CD4-positive, CD25-positive, alpha-beta regulatory T cell (primary cell): ENCODE measurements around the gene PLEKHA5. TPM values are rescaled to one million over a fixed set of nuclear protein-coding genes. Genes with fewer than 3 reads are reported as not detected.

Experiments used
- ATAC-seq, 2 donors: fragments of 150-1000 bp; cut with Tn5 transposase; one replicate each; pipeline ENCODE4 v1.10.0; 2021; ENCODE audit warnings: low read depth in 2 of 2, moderate number of reproducible peaks in 2 of 2, moderate library complexity in 1 of 2
- DNase-seq, 3 donors: peaks; one replicate each; pipeline versions ENCODE4 v3.0.0 to v3.0.0-alpha.2; 2012 to 2022; ENCODE audit warnings: mixed read lengths in 1 of 3
- H3K27ac ChIP-seq: one replicate; pipeline ENCODE4 v1.7.0; 2013; ENCODE audit warnings: mild to moderate bottlenecking, low read length; ENCODE audit not compliant: insufficient read depth, poor library complexity, severe bottlenecking
- H3K27me3 ChIP-seq: one replicate; pipeline ENCODE4 v1.7.0; 2013; ENCODE audit warnings: low read length; ENCODE audit not compliant: control insufficient read depth, insufficient read depth
- H3K36me3 ChIP-seq: one replicate; pipeline ENCODE4 v1.7.0; 2013; ENCODE audit warnings: mild to moderate bottlenecking, low read length, moderate library complexity; ENCODE audit not compliant: control insufficient read depth, insufficient read depth
- H3K4me1 ChIP-seq: 2 replicates; pipeline ENCODE4 v1.7.0; 2013; ENCODE audit warnings: mild to moderate bottlenecking, low read length; ENCODE audit not compliant: insufficient read depth, control insufficient read depth, poor library complexity, severe bottlenecking
- H3K4me3 ChIP-seq: one replicate; pipeline ENCODE4 v1.7.0; 2013; ENCODE audit warnings: low read depth, mild to moderate bottlenecking, low read length, moderate library complexity
- H3K9me3 ChIP-seq, 2 experiments: 1 replicate in 1 of 2; 2 replicates in 1 of 2; pipeline ENCODE4 v1.7.0; 2013; ENCODE audit warnings: low read length in 2 of 2, mild to moderate bottlenecking in 1 of 2, moderate library complexity in 1 of 2; ENCODE audit not compliant: control insufficient read depth in 2 of 2
- H3K27ac Mint-ChIP-seq, 3 donors: one replicate each; pipeline ENCODE4 v1.8.0; 2020 to 2022; ENCODE audit warnings: mild to moderate bottlenecking in 3 of 3, mixed read lengths in 3 of 3, moderate library complexity in 2 of 3
- H3K27me3 Mint-ChIP-seq: one replicate; pipeline ENCODE4 v1.8.0; 2022; ENCODE audit warnings: mild to moderate bottlenecking, mixed read lengths
- H3K36me3 Mint-ChIP-seq: one replicate; pipeline ENCODE4 v1.8.0; 2020; ENCODE audit warnings: mixed read lengths
- H3K4me1 Mint-ChIP-seq, 4 donors: one replicate each; pipeline ENCODE4 v1.8.0; 2020 to 2022; ENCODE audit warnings: mixed read lengths in 4 of 4, mild to moderate bottlenecking in 1 of 4
- H3K4me3 Mint-ChIP-seq, 4 donors: one replicate each; pipeline ENCODE4 v1.8.0; 2020 to 2022; ENCODE audit warnings: mild to moderate bottlenecking in 4 of 4, mixed read lengths in 4 of 4, moderate library complexity in 3 of 4
- H3K9me3 Mint-ChIP-seq, 7 donors: one replicate each; pipeline ENCODE4 v1.8.0; 2020 to 2022; ENCODE audit warnings: mixed read lengths in 7 of 7, mild to moderate bottlenecking in 3 of 7, moderate library complexity in 2 of 7
- polyA plus RNA-seq, 4 donors: library from polyadenylated mRNA; unstranded; fragments of 300-500 nt; fragmentation: Illumina TruSeq; gene quantifications; one replicate each; pipeline ENCODE4 v1.2.3, GENCODE V29; 2021
- total RNA-seq: library from RNA; stranded (reverse); gene quantifications from one replicate; pipeline ENCODE4 v1.2.3, GENCODE V29; 2022

PLEKHA5 gene
- total and polyA plus RNA-seq, 5 donors from 2014 or later = 1.2 to 14.7 (median 2.9) TPM

GRCh38 chr12:19285793-19286448, 156.4 kb downstream of the PLEKHA5 start:
- no peaks in the 10 kb centered on the region for H3K9me3 ChIP-seq
- no peaks in the 10 kb centered on the region for H3K4me1 Mint-ChIP-seq

GRCh38 chr12:19287302-19287701, 157.8 kb downstream of the PLEKHA5 start:
- no peak for DNase-seq
- no peak overlapping the region for H3K4me3 ChIP-seq
- Mint-ChIP-seq H3K9me3 (no peaks in the 10 kb centered on the region), H3K4me1 (no peaks in the 10 kb centered on the region), H3K36me3 (no peaks in the 10 kb centered on the region), H3K27me3 (no peaks in the 10 kb centered on the region), H3K4me3 (no peak overlapping the region), H3K27ac (no peak overlapping the region)
- no peaks in the 10 kb centered on the region for H3K4me1 ChIP-seq
- no peaks in the 10 kb centered on the region for H3K9me3 ChIP-seq
- H3K27ac ChIP-seq = no peak overlapping the region
- no peaks in the 10 kb centered on the region for H3K27me3 ChIP-seq
- H3K36me3 ChIP-seq = no peaks in the 10 kb centered on the region
- ATAC-seq = no peak

More at GRCh38 chr12:19285793-19286448, 156.4 kb downstream of the PLEKHA5 start:
- no peak overlapping the region for H3K4me3 ChIP-seq
- Mint-ChIP-seq H3K9me3 (no peaks in the 10 kb centered on the region), H3K27ac (no peak overlapping the region), H3K4me3 (no peak overlapping the region), H3K27me3 (no peaks in the 10 kb centered on the region), H3K36me3 (no peaks in the 10 kb centered on the region)
- DNase-seq (no peak), ATAC-seq (no peak)
- no peaks in the 10 kb centered on the region for H3K36me3 ChIP-seq
- H3K4me1 ChIP-seq = no peaks in the 10 kb centered on the region
- H3K27me3 ChIP-seq = no peaks in the 10 kb centered on the region
- H3K27ac ChIP-seq = no peak overlapping the region

DNA sequence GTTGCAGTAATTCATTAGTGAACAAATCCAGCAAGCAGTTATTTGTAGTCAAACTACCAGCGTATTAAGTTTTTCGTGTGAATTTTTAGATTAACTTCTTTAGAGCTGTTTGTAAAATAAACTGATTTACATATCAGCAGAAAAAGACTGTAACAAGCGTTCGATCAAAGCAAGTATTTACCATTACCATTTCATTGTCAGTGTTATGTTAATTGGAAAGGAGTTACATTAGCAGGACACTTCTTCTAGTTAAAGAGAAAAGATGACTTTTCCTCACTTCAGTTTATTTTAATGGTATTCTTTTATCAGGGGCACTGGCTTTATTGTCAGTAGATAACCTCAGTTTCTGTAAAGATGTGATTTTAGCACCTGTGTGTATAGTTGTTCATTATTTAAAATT, 158.6 kb downstream of the PLEKHA5 start:
- H3K27ac Mint-ChIP-seq = no peak overlapping the region
- no peaks in the 10 kb centered on the region for H3K27me3 ChIP-seq
- DNase-seq (no peak), ATAC-seq (no peak)
- H3K4me1 ChIP-seq = no peaks in the 10 kb centered on the region
- no peak overlapping the region for H3K4me3 Mint-ChIP-seq
- no peak overlapping the region for H3K4me3 ChIP-seq
- H3K36me3 ChIP-seq = no peaks in the 10 kb centered on the region
- H3K36me3 Mint-ChIP-seq = no peaks in the 10 kb centered on the region
- H3K4me1 Mint-ChIP-seq = no peaks in the 10 kb centered on the region
- H3K27me3 Mint-ChIP-seq = no peaks in the 10 kb centered on the region
- H3K9me3 ChIP-seq = no peaks in the 10 kb centered on the region
- no peak overlapping the region for H3K27ac ChIP-seq
- H3K9me3 Mint-ChIP-seq = no peaks in the 10 kb centered on the region

- Histone ChIP-seq H3K4me3 (no peak overlapping the region), H3K4me1 (no peaks in the 10 kb centered on the region), H3K36me3 (no peaks in the 10 kb centered on the region), H3K9me3 (no peaks in the 10 kb centered on the region), H3K27me3 (no peaks in the 10 kb centered on the region), H3K27ac (no peak overlapping the region)
- no peak overlapping the region for H3K27ac Mint-ChIP-seq
- H3K4me3 Mint-ChIP-seq = no peak overlapping the region
- no peaks in the 10 kb centered on the region for H3K9me3 Mint-ChIP-seq
- H3K27me3 Mint-ChIP-seq = no peaks in the 10 kb centered on the region
- no peaks in the 10 kb centered on the region for H3K4me1 Mint-ChIP-seq
- no peak for ATAC-seq
- peak in 2 of 3 donors; percentile 5 to 35 for DNase-seq
- H3K36me3 Mint-ChIP-seq = no peaks in the 10 kb centered on the region
These were observed 159.2 kb downstream of the PLEKHA5 start for GRCh38 chr12:19288603-19289244.

DNA sequence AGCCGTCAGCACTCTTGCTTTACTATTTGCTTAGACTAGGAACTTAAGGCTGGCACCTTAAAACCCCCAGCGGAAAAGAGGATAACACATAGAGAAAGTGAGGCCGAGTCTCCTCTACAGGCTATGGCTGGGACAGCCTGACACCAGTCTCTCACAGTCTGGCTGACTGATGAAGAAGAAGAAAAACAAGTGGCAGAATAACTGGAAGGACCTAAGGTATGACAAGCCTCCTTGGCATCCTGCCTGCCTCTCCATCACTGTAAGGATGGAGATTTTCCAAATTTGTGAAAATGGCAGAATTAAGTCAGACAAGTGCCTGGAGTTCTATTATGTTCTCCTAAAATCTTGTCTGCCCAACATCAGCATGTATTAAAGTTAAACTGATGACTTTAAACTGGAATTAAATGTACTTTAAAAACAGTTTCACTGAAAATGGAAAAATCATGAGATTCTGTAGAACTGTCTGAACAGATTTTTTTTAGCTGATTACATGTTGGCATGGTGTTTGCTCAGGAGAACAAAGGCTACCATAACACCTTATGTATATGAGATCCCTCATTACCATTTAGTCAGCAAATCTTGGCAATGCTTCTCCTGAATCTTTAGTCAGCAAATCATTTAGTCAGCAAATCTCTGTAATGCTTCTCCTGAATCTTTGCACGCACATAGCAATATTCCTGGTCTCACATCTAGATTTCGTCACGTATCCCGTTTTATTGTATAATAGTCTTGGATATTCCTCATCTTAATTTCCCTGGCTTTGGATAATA, 169.5 kb downstream of the PLEKHA5 start:
- H3K9me3 ChIP-seq = no peaks in the 10 kb centered on the region
- Mint-ChIP-seq H3K4me3 (no peak overlapping the region), H3K36me3 (no peaks in the 10 kb centered on the region), H3K9me3 (no peaks in the 10 kb centered on the region), H3K27ac (no peak overlapping the region), H3K27me3 (peaks cover 5% of the 10 kb centered on the region), H3K4me1 (no peaks in the 10 kb centered on the region)
- H3K27ac ChIP-seq = no peak overlapping the region
- no peak for ATAC-seq
- no peak overlapping the region for H3K4me3 ChIP-seq
- H3K4me1 ChIP-seq = no peaks in the 10 kb centered on the region
- H3K36me3 ChIP-seq = no peaks in the 10 kb centered on the region
- H3K27me3 ChIP-seq = no peaks in the 10 kb centered on the region
- DNase-seq = no peak

DNA sequence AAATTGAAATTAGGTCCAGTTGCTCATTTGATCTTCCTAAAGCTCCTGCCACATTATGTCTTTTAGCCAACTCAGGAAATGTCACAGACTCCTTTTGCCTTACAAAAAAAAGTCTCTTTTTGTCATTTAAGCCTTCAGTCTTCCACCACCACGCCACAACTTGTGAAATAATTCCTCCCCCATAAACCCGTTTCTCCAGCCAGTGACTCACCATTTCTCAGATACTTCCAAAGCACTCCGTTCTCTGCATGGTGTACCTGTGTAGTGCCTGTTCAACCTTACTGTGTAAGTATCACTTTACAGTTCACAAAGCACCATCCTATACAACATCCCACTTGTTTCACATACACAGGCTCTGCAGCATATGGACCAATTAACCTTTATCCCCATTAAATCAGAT, 170.2 kb downstream of the PLEKHA5 start:
- DNase-seq = no peak
- H3K27ac ChIP-seq = no peak overlapping the region
- H3K36me3 ChIP-seq = no peaks in the 10 kb centered on the region
- Mint-ChIP-seq H3K4me1 (no peaks in the 10 kb centered on the region), H3K27ac (no peak overlapping the region), H3K9me3 (no peaks in the 10 kb centered on the region), H3K27me3 (peaks cover 5% of the 10 kb centered on the region), H3K4me3 (no peak overlapping the region), H3K36me3 (no peaks in the 10 kb centered on the region)
- no peak overlapping the region for H3K4me3 ChIP-seq
- no peaks in the 10 kb centered on the region for H3K27me3 ChIP-seq
- no peak for ATAC-seq
- H3K9me3 ChIP-seq = no peaks in the 10 kb centered on the region
- H3K4me1 ChIP-seq = no peaks in the 10 kb centered on the region

DNA sequence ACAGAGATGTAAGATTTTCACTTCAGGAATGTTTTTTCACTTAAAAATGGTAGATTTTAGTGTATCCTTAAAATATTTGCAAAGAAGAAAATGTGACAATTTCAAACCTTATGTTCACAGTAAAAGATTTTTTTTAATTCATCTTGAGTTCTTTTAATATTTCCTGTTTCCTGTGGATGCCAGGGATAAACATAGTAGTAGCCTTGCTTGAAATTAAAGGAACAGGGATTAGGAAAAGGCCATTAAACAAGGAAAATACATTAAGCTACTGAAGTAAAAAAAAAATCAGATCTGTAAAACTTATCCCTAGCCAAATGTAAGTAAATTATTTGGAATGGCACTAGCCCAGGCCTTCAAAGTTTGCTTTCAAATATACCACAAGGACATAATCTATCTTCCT, 171.7 kb downstream of the PLEKHA5 start:
- H3K36me3 ChIP-seq = no peaks in the 10 kb centered on the region
- no peak overlapping the region for H3K4me3 ChIP-seq
- Mint-ChIP-seq H3K36me3 (no peaks in the 10 kb centered on the region), H3K4me1 (no peaks in the 10 kb centered on the region), H3K9me3 (no peaks in the 10 kb centered on the region), H3K27ac (no peak overlapping the region), H3K27me3 (peaks cover 5% of the 10 kb centered on the region), H3K4me3 (no peak overlapping the region)
- DNase-seq (no peak), ATAC-seq (no peak)
- H3K9me3 ChIP-seq = no peaks in the 10 kb centered on the region
- H3K27me3 ChIP-seq = no peaks in the 10 kb centered on the region
- H3K4me1 ChIP-seq = no peaks in the 10 kb centered on the region
- no peak overlapping the region for H3K27ac ChIP-seq
